ENCODE data around the gene BTN1A1. TPM values are rescaled to one million over a fixed set of nuclear protein-coding genes. Genes with fewer than 3 reads are reported as not detected.

Gene BTN1A1
- polyA plus RNA-seq, 2 of the 4 experiments (the other 2 are of a cell fraction): not detected

GRCh38 chr6:26478985-26479278, 21.2 kb upstream of the BTN1A1 start:
- 58% methylated on average over 3 of the region's 3 CpGs for WGBS (ENCODE audit: missing lambda C conversion rate)
- ATAC-seq (no peak), FAIRE-seq (no peak), DNase-seq (ENCODE audit: low read depth in 1 of 2, low spot score in 1 of 2) (no peak)
- CTCF ChIA-PET: no interaction called here
- Histone ChIP-seq H3K4me1 (peaks cover 21% of the 10 kb centered on the region), H3K4me3 (no peak overlapping the region), H3K9me3 (no peaks in the 10 kb centered on the region), H3K4me2 (no peak overlapping the region), H3K27ac (no peak overlapping the region)
- TF ChIP-seq PBX3 (IDR thresholded peaks at IDR 0.05) (no peak), EP300 (IDR thresholded peaks at IDR 0.05) (no peak), ATOH8 (CRISPR knock-in tag; IDR thresholded peaks at IDR 0.05; ENCODE audit: low read depth) (no peak), KDM1A (IDR thresholded peaks at IDR 0.05; ENCODE audit: low read depth) (no peak), NPAS2 (CRISPR knock-in tag; IDR thresholded peaks at IDR 0.05; ENCODE audit: borderline replicate concordance) (no peak)
- POLR2A ChIA-PET: interaction anchor here (0.6 kb wide), 1 partner anchor 264 kb away, joined by 4 read pairs; no protein-coding TSS in a partner anchor

- ChIA-PET CTCF (no interaction called here), POLR2A (no interaction called here)
- H3K4me3 ChIP-seq: no peak overlapping the region
- H3K4me1 ChIP-seq: no peaks in the 10 kb centered on the region
- WGBS (ENCODE audit: missing lambda C conversion rate): 84% methylated on average over 3 of the region's 4 CpGs
- ATAC-seq (no peak), DNase-seq (ENCODE audit: low read depth in 1 of 2, low spot score in 1 of 2) (no peak), FAIRE-seq (no peak)
- TF ChIP-seq POLR2A (IDR thresholded peaks at IDR 0.05; ENCODE audit: low read length) (no peak), REST (IDR thresholded peaks at IDR 0.05) (no peak), ZNF302 (CRISPR knock-in tag; IDR thresholded peaks at IDR 0.05) (no peak), NFE2L2 (conservative IDR thresholded peaks at IDR 0.05; ENCODE audit: low read length) (no peak), NR3C1 (IDR thresholded peaks at IDR 0.05) (no peak), BHLHE40 (IDR thresholded peaks at IDR 0.05; ENCODE audit: low read depth, low read length) (no peak)
- no peak overlapping the region for H3K27ac ChIP-seq
- H3K4me2 ChIP-seq: no peak overlapping the region
- H3K9me3 ChIP-seq: no peaks in the 10 kb centered on the region
Measured at GRCh38 chr6:26482338-26482737, 17.8 kb upstream of the BTN1A1 start.

- POLR2A ChIA-PET: no interaction called here
Measured at GRCh38 chr6:26483727-26484126, 16.4 kb upstream of the BTN1A1 start.

More at GRCh38 chr6:26483727-26484126, 16.4 kb upstream of the BTN1A1 start:
- ATAC-seq: no peak
- Histone ChIP-seq H3K27ac (no peak overlapping the region), H3K9me3 (no peaks in the 10 kb centered on the region), H3K4me3 (no peak overlapping the region), H3K4me1 (no peaks in the 10 kb centered on the region), H3K4me2 (no peak overlapping the region)
- FAIRE-seq: no peak
- DNase-seq (ENCODE audit: low read depth in 1 of 2, low spot score in 1 of 2): no peak
- no peak for TF ChIP-seq ESRRA (IDR thresholded peaks at IDR 0.05; ENCODE audit: borderline replicate concordance, low read length)
- no peak for TF ChIP-seq ELK1 (IDR thresholded peaks at IDR 0.05; ENCODE audit: low read depth, low read length)
- TF ChIP-seq KDM1A (IDR thresholded peaks at IDR 0.05; ENCODE audit: low read depth): no peak
- TF ChIP-seq CBX8 (IDR thresholded peaks at IDR 0.05): no peak
- CTCF ChIA-PET: no interaction called here
- WGBS (ENCODE audit: missing lambda C conversion rate): 75% methylated on average over 3 of the region's 3 CpGs
